ENCODE results near the gene EIF2B5.
"Not testable (repeated sequence)": the region's sequence is repeated elsewhere in the genome, so short reads cannot be mapped to it uniquely, and the experiment has no call there.

The EIF2B5 gene

GRCh38 chr3:184158404-184158803 lies 23.2 kb downstream of the EIF2B5 start:
- TF ChIP-seq EZH2 (IDR thresholded peaks at IDR 0.05; ENCODE audit: borderline replicate concordance, low read depth, low read length, severe bottlenecking) (no peak), CTCF (IDR thresholded peaks at IDR 0.05; ENCODE audit: borderline replicate concordance, extremely low read depth, low read length, poor library complexity, severe bottlenecking) (no peak)
- peaks cover 71% of the 10 kb centered on the region for H3K79me2 ChIP-seq (ENCODE audit: insufficient read depth, low read length)
- H3K9ac ChIP-seq (ENCODE audit: low read depth, low read length) = peak overlapping the region; percentile 13; the same call in 1 of the 2 replicates
- H2AFZ ChIP-seq (ENCODE audit: low read depth, low read length) = no peak overlapping the region
- H3K27ac ChIP-seq (ENCODE audit: low read length) = no peak overlapping the region
- no peaks in the 10 kb centered on the region for H3K9me3 ChIP-seq (ENCODE audit: insufficient read depth, low read length, severe bottlenecking)
- no peak for DNase-seq
- peaks cover 25% of the 10 kb centered on the region for H3K36me3 ChIP-seq (ENCODE audit: insufficient read depth, low read length)
- H3K4me3 ChIP-seq (ENCODE audit: low read depth in 1 of 2, low read length in 2 of 2) = no peak overlapping the region
- ATAC-seq (ENCODE audit: insufficient read depth, low read depth) = no peak
- H4K20me1 ChIP-seq (ENCODE audit: insufficient read depth, low read length) = peaks cover 37% of the 10 kb centered on the region
- H3K4me2 ChIP-seq (ENCODE audit: insufficient read depth, low read length) = peak overlapping the region; percentile 99; the same call in 1 of the 2 replicates
- no peaks in the 10 kb centered on the region for H3K27me3 ChIP-seq (ENCODE audit: insufficient read depth, low read length, poor library complexity)
- peaks cover 49% of the 10 kb centered on the region for H3K4me1 ChIP-seq (ENCODE audit: insufficient read depth, low read length)

GRCh38 chr3:184160456-184160855 lies 25.3 kb downstream of the EIF2B5 start:
- peaks cover 69% of the 10 kb centered on the region for H3K79me2 ChIP-seq (ENCODE audit: insufficient read depth, low read length)
- H3K27me3 ChIP-seq (ENCODE audit: insufficient read depth, low read length, poor library complexity) = no peaks in the 10 kb centered on the region
- TF ChIP-seq CTCF (IDR thresholded peaks at IDR 0.05; ENCODE audit: borderline replicate concordance, extremely low read depth, low read length, poor library complexity, severe bottlenecking) (no peak), EZH2 (IDR thresholded peaks at IDR 0.05; ENCODE audit: borderline replicate concordance, low read depth, low read length, severe bottlenecking) (no peak)
- H3K4me3 ChIP-seq (ENCODE audit: low read depth in 1 of 2, low read length in 2 of 2) = no peak overlapping the region
- peaks cover 45% of the 10 kb centered on the region for H3K36me3 ChIP-seq (ENCODE audit: insufficient read depth, low read length)
- no peaks in the 10 kb centered on the region for H3K9me3 ChIP-seq (ENCODE audit: insufficient read depth, low read length, severe bottlenecking)
- H3K9ac ChIP-seq (ENCODE audit: low read depth, low read length) = no peak overlapping the region
- H2AFZ ChIP-seq (ENCODE audit: low read depth, low read length) = no peak overlapping the region
- peaks cover 34% of the 10 kb centered on the region for H3K4me1 ChIP-seq (ENCODE audit: insufficient read depth, low read length)
- H4K20me1 ChIP-seq (ENCODE audit: insufficient read depth, low read length) = peaks cover 50% of the 10 kb centered on the region
- H3K27ac ChIP-seq (ENCODE audit: low read length) = no peak overlapping the region
- no peak for DNase-seq
- no peak for ATAC-seq (ENCODE audit: insufficient read depth, low read depth)
- no peak overlapping the region for H3K4me2 ChIP-seq (ENCODE audit: insufficient read depth, low read length)

GRCh38 chr3:184162571-184163070 lies 27.5 kb downstream of the EIF2B5 start:
- H3K9ac ChIP-seq (ENCODE audit: low read depth, low read length); H2AFZ ChIP-seq (ENCODE audit: low read depth, low read length); DNase-seq; H3K4me3 ChIP-seq (ENCODE audit: low read depth in 1 of 2, low read length in 2 of 2); H3K9me3 ChIP-seq (ENCODE audit: insufficient read depth, low read length, severe bottlenecking); H3K4me2 ChIP-seq (ENCODE audit: insufficient read depth, low read length); H3K27me3 ChIP-seq (ENCODE audit: insufficient read depth, low read length, poor library complexity); H3K27ac ChIP-seq (ENCODE audit: low read length); ATAC-seq (ENCODE audit: insufficient read depth, low read depth): not testable (repeated sequence)
- Histone ChIP-seq H4K20me1 (ENCODE audit: insufficient read depth, low read length) (peaks cover 40% of the 10 kb centered on the region), H3K36me3 (ENCODE audit: insufficient read depth, low read length) (peaks cover 63% of the 10 kb centered on the region), H3K4me1 (ENCODE audit: insufficient read depth, low read length) (peaks cover 20% of the 10 kb centered on the region; the same call in 1 of the 2 replicates), H3K79me2 (ENCODE audit: insufficient read depth, low read length) (peaks cover 47% of the 10 kb centered on the region)

GRCh38 chr3:184164648-184165330 lies 29.6 kb downstream of the EIF2B5 start:
- ATAC-seq (ENCODE audit: insufficient read depth, low read depth) = no peak
- DNase-seq = no peak
- no peak overlapping the region for H2AFZ ChIP-seq (ENCODE audit: low read depth, low read length)
- no peak overlapping the region for H3K4me2 ChIP-seq (ENCODE audit: insufficient read depth, low read length)
- TF ChIP-seq EZH2 (IDR thresholded peaks at IDR 0.05; ENCODE audit: borderline replicate concordance, low read depth, low read length, severe bottlenecking) (no peak), CTCF (IDR thresholded peaks at IDR 0.05; ENCODE audit: borderline replicate concordance, extremely low read depth, low read length, poor library complexity, severe bottlenecking) (no peak)
- peaks cover 35% of the 10 kb centered on the region for H4K20me1 ChIP-seq (ENCODE audit: insufficient read depth, low read length)
- peaks cover 81% of the 10 kb centered on the region for H3K36me3 ChIP-seq (ENCODE audit: insufficient read depth, low read length)
- no peak overlapping the region for H3K27ac ChIP-seq (ENCODE audit: low read length)
- H3K9ac ChIP-seq (ENCODE audit: low read depth, low read length) = no peak overlapping the region
- no peaks in the 10 kb centered on the region for H3K9me3 ChIP-seq (ENCODE audit: insufficient read depth, low read length, severe bottlenecking)
- peaks cover 6% of the 10 kb centered on the region; the same call in 1 of the 2 replicates for H3K4me1 ChIP-seq (ENCODE audit: insufficient read depth, low read length)
- no peak overlapping the region for H3K4me3 ChIP-seq (ENCODE audit: low read depth in 1 of 2, low read length in 2 of 2)
- no peaks in the 10 kb centered on the region for H3K27me3 ChIP-seq (ENCODE audit: insufficient read depth, low read length, poor library complexity)
- peaks cover 26% of the 10 kb centered on the region for H3K79me2 ChIP-seq (ENCODE audit: insufficient read depth, low read length)

Data from DND-41 (cell line).